B cell (primary cell): Measurements from ENCODE around the gene EHD1. TPM values are rescaled to one million over a fixed set of nuclear protein-coding genes. Genes with fewer than 3 reads are reported as not detected.

Source experiments
- ATAC-seq: fragments of 200-7000 bp; cut with Tn5 transposase; one replicate; pipeline ENCODE4 v1.10.0; 2021; ENCODE audit warnings: low read depth, mild to moderate bottlenecking, moderate number of reproducible peaks, moderate library complexity
- CTCF ChIA-PET: fragments of 350-600 bp; sonication (Branson Sonifier 250); formaldehyde crosslinking; loops from one replicate; lab custom pipeline; 2021; ENCODE audit warnings: antibody characterized with exemption, inconsistent platforms; lab: Charles Lee
- POLR2A ChIA-PET: fragments of 350-600 bp; sonication (Branson Sonifier 250); formaldehyde crosslinking; loops from one replicate; lab custom pipeline; 2021; ENCODE audit warnings: antibody characterized with exemption; lab: Charles Lee
- DNase-seq: peaks from one replicate; pipeline ENCODE4 v3.0.0; 2013
- H2AFZ ChIP-seq: 2 replicates; pipeline ENCODE4 v1.6.1; 2012; ENCODE audit warnings: mild to moderate bottlenecking, low read depth, low read length; ENCODE audit not compliant: insufficient read depth, poor library complexity, severe bottlenecking
- H3K27ac ChIP-seq, 2 donors: 1 replicate in 1 of 2; 2 replicates in 1 of 2; pipeline ENCODE4 v1.5.1; 2012 to 2013; ENCODE audit warnings: low read length in 2 of 2, mild to moderate bottlenecking in 2 of 2, moderate library complexity in 1 of 2
- H3K27me3 ChIP-seq, 4 experiments: fragments of 200-600 bp in 1 of 4; sonication (generic) in 1 of 4; replicated peaks in 1 of 4; 1 replicate in 2 of 4; 2 replicates in 2 of 4; pipeline versions ENCODE4 v1.6.1 to v1.7.0; 2013 to 2016; ENCODE audit warnings: low read length in 3 of 4, mild to moderate bottlenecking in 2 of 4, mixed read lengths in 1 of 4, moderate library complexity in 1 of 4; ENCODE audit not compliant: insufficient read depth in 4 of 4, control insufficient read depth in 3 of 4; ENCODE audit errors: control extremely low read depth in 1 of 4
- H3K36me3 ChIP-seq, 2 experiments: replicated peaks in 1 of 2; 1 replicate in 1 of 2; 2 replicates in 1 of 2; pipeline versions ENCODE4 v1.6.1 to v1.7.1; 2013; ENCODE audit warnings: low read length in 1 of 2; ENCODE audit not compliant: insufficient read depth in 2 of 2, control insufficient read depth in 1 of 2; ENCODE audit errors: control extremely low read depth in 1 of 2, extremely low read depth in 1 of 2
- H3K4me1 ChIP-seq, 2 donors: fragments of 200-600 bp in 1 of 2; sonication (generic) in 1 of 2; 1 replicate in 1 of 2; 2 replicates in 1 of 2; pipeline versions ENCODE4 v1.5.1 to v1.6.1; 2013 to 2017; ENCODE audit warnings: low read length in 2 of 2; ENCODE audit not compliant: control insufficient read depth in 2 of 2, insufficient read depth in 2 of 2
- H3K4me2 ChIP-seq: replicated peaks from 2 replicates; pipeline ENCODE3; 2012; ENCODE audit warnings: mild to moderate bottlenecking, low read depth, low read length; ENCODE audit not compliant: poor library complexity, severe bottlenecking
- H3K4me3 ChIP-seq, 5 experiments: fragments of 200-600 bp in 1 of 5; sonication (generic) in 1 of 5; 1 replicate in 3 of 5; 2 replicates in 2 of 5; pipeline versions ENCODE4 v1.5.1 to v1.7.0; 2011 to 2016; ENCODE audit warnings: low read length in 4 of 5, mild to moderate bottlenecking in 4 of 5, low read depth in 2 of 5, control low read depth in 1 of 5, moderate library complexity in 1 of 5; ENCODE audit not compliant: insufficient read depth in 1 of 5; ENCODE audit errors: control extremely low read depth in 1 of 5, extremely low read depth in 1 of 5
- H3K79me2 ChIP-seq: fragments of 200-600 bp; sonication (generic); one replicate; pipeline ENCODE4 v1.6.0; 2016; ENCODE audit warnings: low read length; ENCODE audit not compliant: control insufficient read depth, insufficient read depth
- H3K9ac ChIP-seq: fragments of 200-600 bp; sonication (generic); 2 replicates; pipeline ENCODE4 v1.6.1; 2017; ENCODE audit warnings: mild to moderate bottlenecking, low read length, moderate library complexity
- H3K9me3 ChIP-seq, 3 donors: one replicate each; pipeline versions ENCODE4 v1.6.1 to v1.7.1; 2013; ENCODE audit warnings: low read length in 2 of 3; ENCODE audit not compliant: control insufficient read depth in 2 of 3, insufficient read depth in 1 of 3; ENCODE audit errors: control extremely low read depth in 1 of 3
- H4K20me1 ChIP-seq: 2 replicates; pipeline ENCODE4 v1.6.0; 2012; ENCODE audit warnings: mild to moderate bottlenecking, low read length; ENCODE audit not compliant: insufficient read depth, control insufficient read depth, poor library complexity, severe bottlenecking
- H3K27ac Mint-ChIP-seq: one replicate; pipeline ENCODE4 v1.8.0; 2021; ENCODE audit warnings: mixed read lengths
- H3K27me3 Mint-ChIP-seq: one replicate; pipeline ENCODE4 v1.8.0; 2021; ENCODE audit warnings: mixed read lengths
- H3K4me1 Mint-ChIP-seq: one replicate; pipeline ENCODE4 v1.8.0; 2021; ENCODE audit warnings: mixed read lengths
- H3K4me3 Mint-ChIP-seq: one replicate; pipeline ENCODE4 v1.8.0; 2021; ENCODE audit warnings: mixed read lengths
- H3K9me3 Mint-ChIP-seq: one replicate; pipeline ENCODE4 v1.8.0; 2022; ENCODE audit warnings: mixed read lengths; ENCODE audit not compliant: insufficient read depth
- CTCF ChIP-seq: fragments of 200-600 bp; IDR thresholded peaks from one replicate; pipeline ENCODE4 v1.8.0; 2022; ENCODE audit warnings: antibody characterized with exemption, mild to moderate bottlenecking
- EZH2 ChIP-seq: IDR thresholded peaks from 2 replicates; pipeline ENCODE4 v1.6.1; 2012; ENCODE audit warnings: borderline replicate concordance, low read depth, mild to moderate bottlenecking, moderate library complexity, low read length; ENCODE audit not compliant: insufficient read depth, poor library complexity, severe bottlenecking
- WGBS: methylation state at CpG from one replicate; pipeline ENCODE4 v1.1.5; 2013; ENCODE audit warnings: missing lambda C conversion rate; ENCODE audit not compliant: insufficient coverage; 5-methylcytosine and 5-hydroxymethylcytosine counted together
- intact Hi-C: fragments of 100-400 bp; cut with micrococcal nuclease; formaldehyde crosslinking; loops from one replicate; pipeline ENCODE4 v1.10.0; 2022
- polyA plus RNA-seq: library from polyadenylated mRNA; depleted of rRNA; stranded (reverse); fragments of >200 nt; gene quantifications from 2 replicates; pipeline ENCODE4 v1.2.3, GENCODE V29; 2012
- total RNA-seq, 2 donors: library from RNA; stranded (reverse); fragments of 120-200 nt in 1 of 2; gene quantifications; 1 replicate in 1 of 2; 2 replicates in 1 of 2; pipeline versions ENCODE4 v1.2.3 to v1.2.4, GENCODE V29; 2013 to 2022

The EHD1 gene
- total and polyA plus RNA-seq, 2 donors (not counting 1 experiment from before 2014, with no cell fraction given), result 208 to 280 TPM

DNA sequence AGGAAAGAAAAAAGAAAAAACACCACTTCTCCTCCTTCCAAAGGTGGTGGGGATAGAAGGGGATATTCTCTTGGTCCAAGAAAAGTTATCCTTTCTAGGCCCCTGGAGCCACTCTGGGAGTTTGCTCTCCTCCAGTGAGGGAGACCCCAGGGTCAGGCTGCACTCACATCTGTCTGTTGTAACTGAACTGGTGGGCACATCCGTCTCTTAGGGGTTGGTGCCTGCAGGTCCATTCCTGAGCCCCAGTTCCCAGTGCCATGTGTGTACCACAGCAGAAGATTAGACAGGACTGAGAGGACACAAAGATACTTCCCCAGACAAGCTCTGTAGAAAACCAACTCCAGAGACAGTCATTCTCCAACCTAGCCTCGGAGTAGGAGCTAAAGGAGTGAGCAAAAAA lies 41.7 kb upstream of the EHD1 start:
- WGBS, result 88% methylated on average over 1 of the region's 2 CpGs
- Mint-ChIP-seq H3K4me1 (peaks cover 42% of the 10 kb centered on the region), H3K27me3 (no peaks in the 10 kb centered on the region), H3K27ac (no peak overlapping the region), H3K4me3 (no peak overlapping the region), H3K9me3 (no peaks in the 10 kb centered on the region)
- no peak overlapping the region for H3K4me2 ChIP-seq
- no peak overlapping the region for H3K4me3 ChIP-seq
- no peaks in the 10 kb centered on the region for H3K9me3 ChIP-seq
- no peak overlapping the region for H3K27ac ChIP-seq
- H2AFZ ChIP-seq, result no peak overlapping the region
- ATAC-seq, result no peak
- intact Hi-C loops, result no loop called here
- H4K20me1 ChIP-seq, result no peaks in the 10 kb centered on the region
- no peak overlapping the region for H3K9ac ChIP-seq
- H3K27me3 ChIP-seq, result no peaks in the 10 kb centered on the region
- ChIA-PET CTCF (interaction anchor here (0.6 to 1.3 kb wide), 4 partner anchors 24 to 589 kb away, joined by 3 to 5 read pairs (median 3); no protein-coding TSS in a partner anchor), POLR2A (interaction anchor here (0.5 kb wide), 1 partner anchor 223 kb away, joined by 5 read pairs; no protein-coding TSS in a partner anchor)
- peaks cover 26 to 47% of the 10 kb centered on the region in 2 donors for H3K4me1 ChIP-seq
- TF ChIP-seq EZH2, result no peak
- TF ChIP-seq CTCF, result no peak
- peaks cover 23% of the 10 kb centered on the region for H3K79me2 ChIP-seq
- H3K36me3 ChIP-seq, result no peaks in the 10 kb centered on the region
- no peak for DNase-seq

- peaks cover 22% of the 10 kb centered on the region for H3K79me2 ChIP-seq
- H3K27me3 ChIP-seq, result no peaks in the 10 kb centered on the region
- ChIA-PET CTCF (interaction anchor here (1.3 to 2.8 kb wide), 3 partner anchors 26 to 77 kb away, joined by 3 to 9 read pairs (median 7); partner anchors contain the start of gene BATF2), POLR2A (interaction anchor here (0.5 kb wide), 1 partner anchor 223 kb away, joined by 5 read pairs; no protein-coding TSS in a partner anchor)
- TF ChIP-seq CTCF (no peak), EZH2 (no peak)
- ATAC-seq, result no peak
- H3K36me3 ChIP-seq, result no peaks in the 10 kb centered on the region
- H3K27ac Mint-ChIP-seq, result no peak overlapping the region
- no peak overlapping the region for H3K4me3 ChIP-seq
- no peak overlapping the region for H3K27ac ChIP-seq
- peaks cover 41% of the 10 kb centered on the region for H3K4me1 Mint-ChIP-seq
- H3K27me3 Mint-ChIP-seq, result no peaks in the 10 kb centered on the region
- H3K4me2 ChIP-seq, result no peak overlapping the region
- WGBS, result no CpG with 5 or more reads among the region's 8 CpGs
- H3K9ac ChIP-seq, result no peak overlapping the region
- H3K4me3 Mint-ChIP-seq, result no peak overlapping the region
- peaks cover 26 to 45% of the 10 kb centered on the region in 2 donors for H3K4me1 ChIP-seq
- no peak for DNase-seq
- no peaks in the 10 kb centered on the region for H3K9me3 Mint-ChIP-seq
- no peaks in the 10 kb centered on the region for H4K20me1 ChIP-seq
- no peak overlapping the region for H2AFZ ChIP-seq
- intact Hi-C loops, result loop anchor here (5.0 to 10.0 kb wide), 2 partner anchors 53 to 195 kb away; partner anchors contain the start of genes MAJIN, TM7SF2 and ZNHIT2
- no peaks in the 10 kb centered on the region for H3K9me3 ChIP-seq
Measured at GRCh38 chr11:64919627-64920026, 41.2 kb upstream of the EHD1 start.
